Activated T-helper 1 cell treated with Interleukin-2 at 50 U/mL for 16 hours (primary cell): ENCODE data around the gene ZNF35.

Experiments
- DNase-seq: peaks from one replicate; pipeline ENCODE4 v3.0.0-alpha.2; 2020; ENCODE audit warnings: low read depth

ZNF35 gene

GRCh38 chr3:44685128-44685800 is 36.7 kb downstream of the ZNF35 start:
- DNase-seq = peak; percentile 36

GRCh38 chr3:44687898-44688297 is 39.4 kb downstream of the ZNF35 start:
- DNase-seq = no peak
